NCI-H146 treated with DMSO at 0.1 percent for 48 hours (cell line): ENCODE results near the gene CDC7.

ENCODE experiments used
- DNase-seq: peaks from one replicate; lab custom pipeline; 2025; ENCODE audit not compliant: unreplicated experiment; lab: John Stamatoyannopoulos, UW

The CDC7 gene

GRCh38 chr1:91548376-91549040, 47.9 kb downstream of the CDC7 start:
- no peak for DNase-seq

DNA sequence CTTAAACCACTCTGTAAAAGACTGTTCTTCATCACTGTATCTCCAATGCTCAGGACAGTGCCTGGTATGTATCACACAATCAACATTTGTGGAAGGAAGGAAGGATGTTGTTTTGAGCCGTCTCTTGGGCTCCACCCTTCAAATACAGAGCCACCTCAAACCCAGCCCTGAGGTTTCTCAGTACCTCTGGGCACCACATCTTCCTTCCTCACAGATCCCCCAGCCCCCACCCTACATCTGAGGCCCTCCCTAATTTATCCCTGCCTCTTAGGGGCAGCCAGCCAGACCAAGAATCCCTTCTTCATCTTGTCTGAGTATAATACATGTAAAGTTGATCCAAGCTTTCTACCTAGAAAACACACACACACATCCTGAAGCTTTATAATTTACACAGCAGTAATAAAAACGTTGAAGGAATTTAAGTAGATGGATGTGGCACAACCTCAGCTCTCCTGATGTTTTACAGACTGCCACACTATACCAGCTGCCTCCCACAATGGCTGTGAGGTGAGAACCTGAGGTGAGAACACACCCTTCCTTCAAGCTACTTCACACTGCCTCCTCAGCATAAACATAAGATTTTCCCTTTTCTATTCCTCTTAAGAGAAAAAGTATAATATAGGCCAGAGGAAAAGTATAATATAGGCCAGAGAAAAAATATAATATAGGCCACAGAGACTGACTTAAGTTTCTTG, 48.5 kb downstream of the CDC7 start:
- DNase-seq, result no peak

- DNase-seq, result no peak
These were observed 50.3 kb downstream of the CDC7 start for GRCh38 chr1:91550961-91551360.

DNA sequence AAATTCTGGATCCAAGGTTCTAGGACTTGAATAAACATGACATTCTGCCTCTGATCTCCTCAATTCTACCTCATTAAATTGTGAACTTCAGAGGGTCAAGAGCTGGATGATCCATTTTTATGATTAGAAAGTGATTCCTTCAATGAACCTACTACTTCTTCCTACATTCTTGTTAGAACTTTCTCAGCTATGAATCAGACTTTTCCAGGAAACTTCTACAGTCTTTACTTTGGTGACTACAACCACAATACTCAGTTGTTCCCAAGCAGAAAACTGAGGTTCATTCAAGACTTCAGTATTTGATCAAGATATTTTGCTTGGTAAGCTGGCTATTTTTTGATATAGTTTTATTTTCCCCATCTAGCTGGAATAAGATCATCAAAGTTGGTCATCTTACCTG, 51.4 kb downstream of the CDC7 start:
- no peak for DNase-seq

DNA sequence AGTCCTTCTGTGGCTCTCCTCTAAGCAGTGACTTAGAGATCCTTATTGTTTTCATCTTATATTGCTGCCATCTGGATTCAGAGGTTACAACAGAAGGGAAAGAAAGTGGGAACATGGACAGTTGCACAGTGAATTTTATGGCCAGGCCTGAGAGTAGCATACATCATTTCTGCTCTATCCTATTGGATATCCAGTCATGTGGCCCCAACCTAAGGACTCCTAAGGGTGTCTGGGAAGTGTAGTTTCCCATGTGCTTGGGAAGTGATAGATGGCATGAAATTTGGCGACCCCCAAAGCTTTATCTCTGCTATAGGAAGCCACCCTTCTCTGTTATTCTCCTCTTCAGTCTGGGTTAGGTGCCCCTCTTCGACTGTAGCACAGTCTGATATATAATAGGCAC, 51.9 kb downstream of the CDC7 start:
- no peak for DNase-seq

DNA sequence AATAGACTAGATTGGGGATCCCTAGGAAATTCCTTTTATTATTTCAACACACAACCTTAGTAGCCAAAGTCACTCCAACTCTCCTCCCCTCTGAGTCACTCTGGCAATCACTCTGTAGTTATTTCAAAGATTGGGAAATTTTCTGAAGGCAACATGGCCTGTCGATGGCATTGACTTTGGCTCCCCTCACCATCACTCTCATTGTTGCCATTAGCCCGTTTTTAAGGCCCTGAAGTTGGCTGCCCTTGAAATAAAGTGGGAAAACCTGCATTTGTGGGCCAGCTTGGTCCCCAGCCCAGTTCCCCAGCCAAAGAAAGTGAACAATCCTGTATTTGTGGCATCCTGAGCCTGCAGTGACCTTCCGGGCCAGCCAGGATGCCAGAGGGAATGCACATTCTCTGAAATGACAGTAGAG, 52.5 kb downstream of the CDC7 start:
- DNase-seq, result no peak

DNA sequence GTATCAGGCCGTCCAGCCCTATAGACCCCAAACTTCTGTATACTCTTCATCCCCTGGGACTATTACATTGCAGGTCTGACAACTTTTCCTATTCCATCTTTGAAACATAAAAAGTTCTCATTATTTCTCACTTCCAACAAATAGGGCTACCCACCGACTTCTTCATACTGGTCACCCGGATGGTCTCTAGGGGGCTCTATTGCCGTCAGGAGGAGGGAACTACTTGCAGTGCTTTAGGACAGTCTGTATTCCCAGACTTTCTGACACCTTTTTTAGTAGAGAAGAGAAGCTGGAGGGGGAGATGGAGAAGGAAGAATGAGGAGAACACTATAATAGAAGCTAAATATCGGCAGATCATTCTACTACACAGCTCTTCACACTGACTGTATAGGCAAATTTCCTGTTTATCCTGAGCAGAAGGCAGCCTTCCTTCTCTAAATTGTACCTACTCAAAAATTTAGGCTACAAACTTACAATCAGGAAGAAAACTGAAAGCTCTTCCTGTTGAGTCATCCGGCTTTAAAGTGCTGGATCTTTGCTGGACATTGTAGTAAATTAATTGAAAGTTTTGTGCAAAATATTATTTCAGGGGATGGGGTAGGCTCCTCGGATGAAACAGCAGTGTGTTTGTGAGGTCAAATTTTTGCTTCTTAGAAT, 54.6 kb downstream of the CDC7 start:
- no peak for DNase-seq

GRCh38 chr1:91555821-91556531, 55.3 kb downstream of the CDC7 start:
- DNase-seq, result no peak

DNA sequence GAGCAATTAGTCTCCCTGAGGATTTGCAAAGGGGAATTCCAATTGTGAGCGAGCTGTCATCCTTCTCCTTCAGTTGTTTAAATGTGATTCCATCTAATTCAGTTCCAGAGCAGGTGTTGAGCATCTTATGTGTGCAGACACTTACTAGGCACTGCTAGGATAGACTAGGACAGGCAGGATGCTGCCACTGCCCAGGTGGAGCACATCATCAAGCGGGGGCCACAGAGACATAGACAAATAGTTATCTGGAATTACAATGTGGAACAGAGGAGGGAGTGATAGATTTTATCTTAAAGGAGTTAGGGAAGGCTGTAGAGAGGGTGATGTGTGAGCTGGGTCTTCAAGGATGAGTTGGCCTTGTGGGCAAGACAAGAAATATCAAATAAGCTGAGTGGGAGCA, 55.9 kb downstream of the CDC7 start:
- no peak for DNase-seq

GRCh38 chr1:91557039-91557690, 56.5 kb downstream of the CDC7 start:
- DNase-seq, result no peak

DNA sequence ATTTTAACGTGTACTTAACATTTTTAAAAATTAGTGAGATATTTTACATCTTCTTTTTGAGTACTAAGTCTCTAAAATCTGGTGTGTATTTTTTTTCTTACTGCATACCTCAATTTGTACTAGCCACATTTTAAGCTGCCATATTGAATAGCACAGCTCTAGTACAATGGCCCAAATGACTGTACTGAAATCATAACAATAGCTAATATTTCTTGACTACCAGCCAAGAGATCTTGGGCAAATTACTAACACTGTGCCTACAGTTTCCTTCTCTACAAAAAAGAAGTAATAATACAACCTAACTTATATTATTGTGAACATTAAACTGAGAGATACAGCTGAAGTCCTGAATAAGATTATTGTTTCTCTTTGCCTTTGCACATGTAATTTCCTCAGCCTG, 57.2 kb downstream of the CDC7 start:
- no peak for DNase-seq

DNA sequence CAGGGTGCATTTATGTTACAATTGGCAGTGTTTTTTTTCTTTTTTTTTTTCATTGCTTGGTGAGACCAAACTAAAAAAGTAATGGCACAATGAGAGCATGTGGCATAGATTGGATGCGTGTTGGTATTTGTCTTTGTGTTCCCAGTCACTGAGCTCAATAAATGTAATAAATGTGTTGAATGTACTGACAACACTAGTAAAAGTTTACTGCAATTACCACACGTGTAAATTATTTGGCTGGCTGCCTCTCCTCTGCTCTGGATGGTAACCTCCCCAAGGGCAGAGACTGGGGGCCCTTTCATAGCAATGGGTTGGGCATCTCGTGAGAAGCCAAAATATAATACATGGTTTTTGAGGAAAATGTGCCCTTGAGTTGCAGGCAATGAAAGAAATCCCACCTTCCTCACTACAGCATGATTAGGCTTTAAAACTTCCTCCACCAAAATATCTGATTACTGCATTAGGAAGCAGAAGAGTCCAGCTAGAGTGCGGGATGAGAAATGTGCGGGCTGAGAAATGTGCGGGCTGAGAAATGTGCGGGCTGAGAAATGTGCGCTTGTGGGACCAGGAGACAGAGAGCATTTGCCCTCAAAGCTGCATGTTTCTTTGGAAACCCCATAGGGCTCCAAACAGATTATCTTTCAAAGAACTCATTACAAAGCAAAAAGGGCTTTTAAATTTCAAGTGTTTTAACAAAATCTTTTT, 58.5 kb downstream of the CDC7 start:
- no peak for DNase-seq

DNA sequence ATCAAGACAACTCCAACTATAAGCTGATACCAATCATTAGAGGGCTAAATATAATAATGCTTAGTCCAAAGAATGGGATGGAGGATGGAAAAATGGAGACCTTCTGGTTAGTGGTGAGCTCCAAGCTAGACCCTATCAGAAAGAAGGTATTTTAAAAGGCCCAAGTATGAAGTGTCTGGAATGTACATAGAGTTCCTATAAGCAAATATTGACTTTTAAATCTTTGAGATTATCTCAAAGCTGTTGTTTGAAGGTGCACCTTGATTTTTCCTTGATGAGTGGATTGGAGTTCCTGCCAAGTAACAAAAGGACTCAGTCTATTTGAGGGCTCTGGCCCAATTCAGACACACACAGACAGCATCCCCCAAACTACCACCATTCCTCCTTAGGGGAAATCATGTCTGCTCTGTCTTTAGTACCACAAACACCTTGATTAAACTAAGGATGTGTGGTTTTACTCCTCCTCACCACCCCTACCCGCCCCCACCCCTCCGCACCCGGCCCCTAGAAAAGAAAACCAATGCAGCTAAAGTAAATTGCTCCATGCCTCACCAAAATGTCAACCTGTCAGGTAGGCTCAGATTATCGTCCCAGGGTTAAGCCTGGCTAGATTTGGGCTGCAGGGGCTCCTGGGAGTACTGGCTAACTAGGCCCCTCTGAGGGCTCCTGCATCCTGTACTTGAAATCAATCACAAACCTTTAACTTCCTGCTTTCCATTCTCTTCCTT, 59.4 kb downstream of the CDC7 start:
- no peak for DNase-seq

DNA sequence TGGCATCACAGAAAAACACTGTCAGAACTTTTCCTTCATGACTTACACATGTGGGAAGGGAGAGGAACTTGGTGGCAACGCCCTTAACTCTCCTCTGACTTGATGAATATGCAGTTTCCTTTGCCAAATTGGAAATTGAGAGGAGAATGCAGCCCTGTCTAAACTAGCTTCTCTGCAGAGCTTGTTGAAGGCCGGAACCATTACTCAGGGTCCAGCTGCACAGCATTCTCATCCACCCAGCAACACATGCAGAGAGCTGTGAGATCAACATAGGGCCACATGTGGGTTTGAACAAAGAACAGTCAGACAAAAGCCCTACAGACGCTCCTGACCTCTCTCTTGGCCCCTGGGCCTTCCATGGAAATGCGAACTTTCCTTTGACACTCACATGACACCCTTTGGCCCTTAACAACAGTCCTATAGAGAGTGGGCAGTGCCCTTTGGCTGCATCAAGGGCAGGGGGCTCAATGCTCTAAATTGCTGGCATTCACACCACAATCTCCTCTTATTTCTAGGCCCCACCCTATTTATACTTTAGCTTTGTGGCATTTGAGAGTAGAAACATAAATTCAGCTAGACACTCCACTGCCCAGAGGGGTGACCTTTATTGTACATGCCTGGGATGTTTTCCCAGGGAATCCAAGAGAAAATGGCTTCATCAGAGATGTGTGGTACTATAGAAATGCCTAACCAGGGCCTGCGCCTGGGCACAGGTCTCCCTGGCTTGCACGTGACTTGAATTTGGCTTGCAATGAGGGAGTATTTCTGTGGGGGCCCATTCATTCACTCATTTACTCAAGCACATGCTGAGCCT, 64.4 kb downstream of the CDC7 start:
- peak; percentile 16 for DNase-seq

GRCh38 chr1:91567583-91567982, 66.9 kb downstream of the CDC7 start:
- DNase-seq, result no peak

- DNase-seq, result no peak
These were observed 67.6 kb downstream of the CDC7 start for GRCh38 chr1:91568261-91568660.

GRCh38 chr1:91569411-91570119, 68.9 kb downstream of the CDC7 start:
- no peak for DNase-seq

DNA sequence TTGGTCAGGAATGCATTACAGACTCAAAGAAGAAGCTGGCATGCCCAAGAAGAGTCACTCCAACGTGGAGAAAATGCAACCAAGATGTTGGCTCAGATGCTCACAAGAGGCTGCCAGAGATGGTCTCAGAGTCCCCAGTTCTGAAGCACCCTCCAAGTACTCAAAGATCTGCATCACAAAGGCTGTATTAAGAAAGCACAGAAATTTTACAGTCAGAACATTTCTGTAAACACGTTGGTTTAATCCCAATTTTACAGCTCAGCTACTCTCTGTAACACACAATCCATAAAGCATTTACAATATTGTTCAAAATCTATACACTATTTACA, 69.4 kb downstream of the CDC7 start:
- DNase-seq, result no peak

DNA sequence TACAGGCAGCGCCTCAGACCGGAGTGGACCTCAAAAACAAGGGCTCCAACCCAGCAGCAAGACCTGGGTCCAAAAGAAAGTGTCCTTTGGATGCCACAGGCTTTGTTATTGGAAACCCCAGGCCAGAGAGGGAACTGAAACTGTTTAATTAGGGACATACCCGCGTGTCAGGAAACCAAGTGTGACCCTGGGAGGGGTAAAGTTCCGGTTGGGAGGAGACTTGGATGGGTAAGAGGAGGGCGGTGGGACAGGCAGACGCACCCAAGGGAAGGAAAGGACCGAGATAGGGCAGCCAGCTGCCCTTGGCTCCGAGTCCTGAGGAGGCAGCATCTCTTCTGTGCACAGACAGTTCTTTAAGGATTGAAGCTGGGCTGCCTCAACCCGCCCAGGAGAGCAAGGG, 71.4 kb downstream of the CDC7 start:
- DNase-seq, result no peak
